Thoracic aorta (tissue), 2 donors: ENCODE results near the gene PTPRE. TPM values are rescaled to one million over a fixed set of nuclear protein-coding genes. Genes with fewer than 3 reads are reported as not detected.
A peak's percentile ranks its signal among the peaks of the same experiment; 100 is the strongest.

ENCODE experiments used
- ATAC-seq: fragments of 150-250 bp; one replicate; pipeline ENCODE4 v1.8.0; 2017; ENCODE audit warnings: low read depth; ENCODE audit not compliant: insufficient number of reproducible peaks, low FRiP score
- DNase-seq: peaks from one replicate; pipeline ENCODE4 v3.0.0-alpha.2; 2020; ENCODE audit warnings: low spot score
- H3K27ac ChIP-seq, 2 donors: fragments of 200-600 bp; sonication (generic); 1 replicate in 1 of 2; 2 replicates in 1 of 2; pipeline ENCODE4 v1.5.1; 2016; ENCODE audit warnings: mild to moderate bottlenecking in 2 of 2, moderate library complexity in 2 of 2
- H3K27me3 ChIP-seq: fragments of 200-600 bp; sonication (generic); replicated peaks from 2 replicates; pipeline ENCODE4 v1.6.0; 2016; ENCODE audit warnings: mild to moderate bottlenecking; ENCODE audit not compliant: insufficient read depth
- H3K36me3 ChIP-seq: fragments of 200-600 bp; sonication (generic); one replicate; pipeline ENCODE4 v1.5.1; 2016
- H3K4me1 ChIP-seq, 2 donors: fragments of 200-600 bp; sonication (generic); 1 replicate in 1 of 2; 2 replicates in 1 of 2; pipeline versions ENCODE4 v1.5.1 to v1.6.0; 2016; ENCODE audit warnings: low read depth in 2 of 2, mild to moderate bottlenecking in 1 of 2; ENCODE audit not compliant: control insufficient read depth in 1 of 2
- H3K4me3 ChIP-seq: fragments of 200-600 bp; sonication (generic); 2 replicates; pipeline ENCODE4 v1.5.1; 2016; ENCODE audit warnings: mild to moderate bottlenecking
- H3K9me3 ChIP-seq: fragments of 200-600 bp; sonication (generic); 2 replicates; pipeline ENCODE4 v1.5.1; 2016
- CTCF ChIP-seq: fragments of 200-600 bp; sonication (generic); IDR thresholded peaks from one replicate; pipeline ENCODE4 v1.5.1; 2019; ENCODE audit warnings: antibody characterized with exemption
- total RNA-seq, 2 donors: library from RNA; depleted of rRNA; stranded (reverse); fragments of >200 nt; gene quantifications; one replicate each; pipeline versions ENCODE4 v1.1.0 to v1.2.3, GENCODE V29; 2016

Gene PTPRE
- total RNA-seq = 10 to 100 TPM; 41.9 to 45.1 TPM

- ATAC-seq (peak; percentile 84), DNase-seq (no peak)
- peaks cover 3 to 23% of the 10 kb centered on the region in 2 donors for H3K4me1 ChIP-seq
- H3K36me3 ChIP-seq = no peaks in the 10 kb centered on the region
- peak within 1 kb of the TSS; percentile 90 for H3K4me3 ChIP-seq
- H3K27me3 ChIP-seq = no peaks in the 10 kb centered on the region
- peak; percentile 76 for TF ChIP-seq CTCF
- H3K9me3 ChIP-seq = no peaks in the 10 kb centered on the region
- peak within 1 kb of the TSS; percentile 73 to 81 for H3K27ac ChIP-seq
These were observed at the start of gene PTPRE for GRCh38 chr10:127906548-127907377. Gene PTPRE (plus strand): TSS chr10:127907103. CDS start chr10:128040882, 133,779 bp downstream.

GRCh38 chr10:127860592-127860991 lies 46.3 kb upstream of the PTPRE start:
- ATAC-seq (no peak), DNase-seq (no peak)
- Histone ChIP-seq H3K4me1 (no peaks in the 10 kb centered on the region), H3K9me3 (peaks cover 4% of the 10 kb centered on the region), H3K4me3 (no peak overlapping the region), H3K27me3 (no peaks in the 10 kb centered on the region), H3K36me3 (no peaks in the 10 kb centered on the region), H3K27ac (no peak overlapping the region)
- TF ChIP-seq CTCF = no peak

GRCh38 chr10:127863231-127863825 lies 43.6 kb upstream of the PTPRE start:
- no peak for TF ChIP-seq CTCF
- Histone ChIP-seq H3K4me1 (no peaks in the 10 kb centered on the region), H3K36me3 (no peaks in the 10 kb centered on the region), H3K27ac (no peak overlapping the region), H3K27me3 (no peaks in the 10 kb centered on the region), H3K4me3 (no peak overlapping the region), H3K9me3 (peaks cover 4% of the 10 kb centered on the region)
- ATAC-seq (no peak), DNase-seq (no peak)

GRCh38 chr10:127866276-127867013 lies 40.5 kb upstream of the PTPRE start:
- TF ChIP-seq CTCF = no peak
- no peak overlapping the region for H3K27ac ChIP-seq
- ATAC-seq (no peak), DNase-seq (no peak)
- no peaks in the 10 kb centered on the region for H3K27me3 ChIP-seq
- no peaks in the 10 kb centered on the region for H3K36me3 ChIP-seq
- H3K4me1 ChIP-seq = no peaks in the 10 kb centered on the region
- H3K4me3 ChIP-seq = no peak overlapping the region
- peaks cover 13% of the 10 kb centered on the region for H3K9me3 ChIP-seq

GRCh38 chr10:127867805-127868204 lies 39.1 kb upstream of the PTPRE start:
- no peak overlapping the region for H3K4me3 ChIP-seq
- H3K27ac ChIP-seq = no peak overlapping the region
- no peaks in the 10 kb centered on the region for H3K36me3 ChIP-seq
- no peak for ATAC-seq
- DNase-seq = no peak
- peaks cover 0 to 13% of the 10 kb centered on the region in 2 donors for H3K4me1 ChIP-seq
- TF ChIP-seq CTCF = no peak
- no peaks in the 10 kb centered on the region for H3K27me3 ChIP-seq
- H3K9me3 ChIP-seq = peaks cover 13% of the 10 kb centered on the region
